HepG2 (cell line): ENCODE measurements around the gene CYP27A1. TPM values are rescaled to one million over a fixed set of nuclear protein-coding genes. Genes with fewer than 3 reads are reported as not detected.

Experiments
- DNMT1 ChIP-seq: sonication (generic); formaldehyde crosslinking; IDR thresholded peaks from 2 replicates; pipeline ENCODE4 v1.5.1; 2020; ENCODE audit warnings: mild to moderate bottlenecking, missing genetic modification reagents
- ELF4 ChIP-seq: sonication (generic); formaldehyde crosslinking; IDR thresholded peaks from 2 replicates; pipeline ENCODE4 v1.5.0; 2020; ENCODE audit warnings: missing genetic modification reagents, mild to moderate bottlenecking, moderate library complexity, borderline replicate concordance
- FOXP1 ChIP-seq, 2 experiments: fragments of 450-650 bp in 1 of 2; IDR thresholded peaks; 2 replicates each; pipeline ENCODE4 v1.6.1; 2017 to 2018; ENCODE audit warnings: antibody characterized with exemption in 1 of 2
- KMT2B ChIP-seq: IDR thresholded peaks from 2 replicates; pipeline ENCODE4 v1.6.1; 2016; ENCODE audit warnings: missing genetic modification reagents, missing compliant biosample characterization
- RORA ChIP-seq: sonication (generic); formaldehyde crosslinking; IDR thresholded peaks from 2 replicates; pipeline ENCODE4 v1.5.0; 2020; ENCODE audit warnings: mild to moderate bottlenecking, missing genetic modification reagents, moderate library complexity
- SOX13 ChIP-seq, 3 experiments: fragments of 450-650 bp in 1 of 3; sonication (generic) in 1 of 3; formaldehyde crosslinking in 1 of 3; IDR thresholded peaks in 2 of 3; conservative IDR thresholded peaks in 1 of 3; 2 replicates each; pipeline versions ENCODE4 v1.5.0 to v1.6.1; 2016 to 2020; ENCODE audit warnings: antibody characterized with exemption in 1 of 3, mild to moderate bottlenecking in 1 of 3, missing compliant biosample characterization in 1 of 3, missing genetic modification reagents in 1 of 3, moderate library complexity in 1 of 3
- TCF7 ChIP-seq: sonication (generic); IDR thresholded peaks from 2 replicates; pipeline ENCODE4 v1.6.1; 2016; ENCODE audit warnings: antibody characterized with exemption, low read depth
- TERF1 ChIP-seq: sonication (generic); formaldehyde crosslinking; IDR thresholded peaks from 2 replicates; pipeline ENCODE4 v1.8.0; 2022; ENCODE audit warnings: mild to moderate bottlenecking, missing genetic modification reagents, moderate library complexity
- TFAP4 ChIP-seq: sonication (generic); IDR thresholded peaks from 2 replicates; pipeline ENCODE4 v1.6.1; 2016; ENCODE audit warnings: low read depth, borderline replicate concordance
- TGIF2 ChIP-seq: IDR thresholded peaks from 2 replicates; pipeline ENCODE4 v1.6.1; 2016; ENCODE audit warnings: control low read depth, missing compliant biosample characterization
- ZBTB42 ChIP-seq: sonication (generic); formaldehyde crosslinking; IDR thresholded peaks from 2 replicates; pipeline ENCODE4 v1.5.0; 2020; ENCODE audit warnings: mild to moderate bottlenecking, missing genetic modification reagents
- ZFYVE20 ChIP-seq: sonication (generic); formaldehyde crosslinking; IDR thresholded peaks from 2 replicates; pipeline ENCODE4 v1.8.0; 2023; ENCODE audit warnings: low read depth, mild to moderate bottlenecking, moderate library complexity, missing genetic modification reagents, borderline replicate concordance
- ZNF121 ChIP-seq: sonication (generic); formaldehyde crosslinking; IDR thresholded peaks from 2 replicates; pipeline ENCODE4 v1.5.0; 2020; ENCODE audit warnings: mild to moderate bottlenecking, missing genetic modification reagents
- ZNF276 ChIP-seq: sonication (generic); formaldehyde crosslinking; IDR thresholded peaks from 2 replicates; pipeline ENCODE4 v1.4.0; 2020; ENCODE audit warnings: mild to moderate bottlenecking, low read depth, missing genetic modification reagents
- ZNF280D ChIP-seq: sonication (generic); formaldehyde crosslinking; IDR thresholded peaks from 2 replicates; pipeline ENCODE4 v1.5.1; 2020; ENCODE audit warnings: mild to moderate bottlenecking, missing genetic modification reagents
- ZNF296 ChIP-seq: sonication (generic); formaldehyde crosslinking; conservative IDR thresholded peaks from 2 replicates; pipeline ENCODE4 v1.5.0; 2020; ENCODE audit warnings: mild to moderate bottlenecking, missing genetic modification reagents
- ZNF597 ChIP-seq: sonication (generic); formaldehyde crosslinking; IDR thresholded peaks from 2 replicates; pipeline ENCODE4 v1.5.0; 2020; ENCODE audit warnings: missing genetic modification reagents
- ZSCAN29 ChIP-seq: sonication (generic); formaldehyde crosslinking; conservative IDR thresholded peaks from 2 replicates; pipeline ENCODE4 v1.4.0; 2020; ENCODE audit warnings: mild to moderate bottlenecking, missing genetic modification reagents
- polyA plus RNA-seq, 8 experiments: library from polyadenylated mRNA; depleted of rRNA in 3 of 8; stranded (reverse) in 7 of 8; unstranded in 1 of 8; fragments of >200 nt; fragmentation: Illumina TruSeq in 4 of 8; extraction: Trizol in 4 of 8; gene quantifications; 2 replicates each; pipeline versions ENCODE4 v1.2.1 to v1.2.3, GENCODE V29; 2011 to 2016; ENCODE audit warnings: low read depth in 4 of 8, missing spikeins in 1 of 8, mixed read lengths in 1 of 8; ENCODE audit not compliant: insufficient read depth in 1 of 8
- total RNA-seq, 5 experiments: library from RNA; depleted of rRNA; stranded (reverse); fragments of >200 nt; fragmentation: Illumina TruSeq; extraction: Trizol; gene quantifications; 2 replicates each; pipeline ENCODE4 v1.2.3, GENCODE V29; 2016; ENCODE audit warnings: low read depth in 1 of 5

Gene CYP27A1
- total and polyA plus RNA-seq, 2 of the 13 experiments (the other 11 are each of a cell fraction or from before 2014, with no cell fraction given) = 157 to 266 TPM

- TF ChIP-seq SOX13 (IDR thresholded peaks at IDR 0.05) = peak; percentile 93
- TF ChIP-seq SOX13 (CRISPR knock-in tag; conservative IDR thresholded peaks at IDR 0.05 in 1 of 2, IDR thresholded peaks at IDR 0.05 in 1 of 2) = peak in 1 of 2 experiments; percentile 96; a peak in 3 of 4 replicates
- TF ChIP-seq TGIF2 (CRISPR knock-in tag) = peak; percentile 78
- peak; percentile 75; the same call in 1 of the 2 replicates for TF ChIP-seq ZBTB42 (CRISPR knock-in tag)
- TF ChIP-seq TCF7 = peak; percentile 95
- TF ChIP-seq KMT2B (CRISPR knock-in tag) = peak; percentile 54; the same call in 1 of the 2 replicates
- TF ChIP-seq TFAP4 = peak; percentile 81
- TF ChIP-seq ZNF296 (CRISPR knock-in tag) = no peak
- no peak for TF ChIP-seq ZNF276
- no peak; the same call in 1 of the 2 replicates for TF ChIP-seq ELF4 (CRISPR knock-in tag)
- peak; percentile 57 for TF ChIP-seq ZNF121 (CRISPR knock-in tag)
- peak; percentile 92; the same call in 1 of the 2 replicates for TF ChIP-seq RORA (CRISPR knock-in tag)
- no peak for TF ChIP-seq ZFYVE20
- no peak for TF ChIP-seq ZNF597 (CRISPR knock-in tag)
- TF ChIP-seq ZSCAN29 (CRISPR knock-in tag) = peak; percentile 75
- no peak for TF ChIP-seq DNMT1 (CRISPR knock-in tag)
- TF ChIP-seq FOXP1 (IDR thresholded peaks at IDR 0.05) = peak; percentile 81; the same call in 1 of the 2 replicates
- TF ChIP-seq FOXP1 (CRISPR knock-in tag; IDR thresholded peaks at IDR 0.05) = peak; percentile 95
- TF ChIP-seq TERF1 (CRISPR knock-in tag) = no peak
- peak; percentile 99 for TF ChIP-seq ZNF280D (CRISPR knock-in tag)
These were observed 26.2 kb upstream of the CYP27A1 start (continued) for GRCh38 chr2:218755567-218756404.
